ENCODE measurements around the gene SLC6A13.

SLC6A13 gene

GRCh38 chr12:230925-231671 lies 31.5 kb downstream of the SLC6A13 start:
- H3K4me3 ChIP-seq (replicated peaks in 1 of 2; ENCODE audit: low read depth in 2 of 2, low read length in 2 of 2): no peak overlapping the region
- DNase-seq (ENCODE audit: low read depth in 2 of 2): no peak
- TF ChIP-seq, protein P1, sequence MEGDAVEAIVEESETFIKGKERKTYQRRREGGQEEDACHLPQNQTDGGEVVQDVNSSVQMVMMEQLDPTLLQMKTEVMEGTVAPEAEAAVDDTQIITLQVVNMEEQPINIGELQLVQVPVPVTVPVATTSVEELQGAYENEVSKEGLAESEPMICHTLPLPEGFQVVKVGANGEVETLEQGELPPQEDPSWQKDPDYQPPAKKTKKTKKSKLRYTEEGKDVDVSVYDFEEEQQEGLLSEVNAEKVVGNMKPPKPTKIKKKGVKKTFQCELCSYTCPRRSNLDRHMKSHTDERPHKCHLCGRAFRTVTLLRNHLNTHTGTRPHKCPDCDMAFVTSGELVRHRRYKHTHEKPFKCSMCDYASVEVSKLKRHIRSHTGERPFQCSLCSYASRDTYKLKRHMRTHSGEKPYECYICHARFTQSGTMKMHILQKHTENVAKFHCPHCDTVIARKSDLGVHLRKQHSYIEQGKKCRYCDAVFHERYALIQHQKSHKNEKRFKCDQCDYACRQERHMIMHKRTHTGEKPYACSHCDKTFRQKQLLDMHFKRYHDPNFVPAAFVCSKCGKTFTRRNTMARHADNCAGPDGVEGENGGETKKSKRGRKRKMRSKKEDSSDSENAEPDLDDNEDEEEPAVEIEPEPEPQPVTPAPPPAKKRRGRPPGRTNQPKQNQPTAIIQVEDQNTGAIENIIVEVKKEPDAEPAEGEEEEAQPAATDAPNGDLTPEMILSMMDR (IDR thresholded peaks at IDR 0.05; ENCODE audit: low read depth, low read length): no peak

DNA sequence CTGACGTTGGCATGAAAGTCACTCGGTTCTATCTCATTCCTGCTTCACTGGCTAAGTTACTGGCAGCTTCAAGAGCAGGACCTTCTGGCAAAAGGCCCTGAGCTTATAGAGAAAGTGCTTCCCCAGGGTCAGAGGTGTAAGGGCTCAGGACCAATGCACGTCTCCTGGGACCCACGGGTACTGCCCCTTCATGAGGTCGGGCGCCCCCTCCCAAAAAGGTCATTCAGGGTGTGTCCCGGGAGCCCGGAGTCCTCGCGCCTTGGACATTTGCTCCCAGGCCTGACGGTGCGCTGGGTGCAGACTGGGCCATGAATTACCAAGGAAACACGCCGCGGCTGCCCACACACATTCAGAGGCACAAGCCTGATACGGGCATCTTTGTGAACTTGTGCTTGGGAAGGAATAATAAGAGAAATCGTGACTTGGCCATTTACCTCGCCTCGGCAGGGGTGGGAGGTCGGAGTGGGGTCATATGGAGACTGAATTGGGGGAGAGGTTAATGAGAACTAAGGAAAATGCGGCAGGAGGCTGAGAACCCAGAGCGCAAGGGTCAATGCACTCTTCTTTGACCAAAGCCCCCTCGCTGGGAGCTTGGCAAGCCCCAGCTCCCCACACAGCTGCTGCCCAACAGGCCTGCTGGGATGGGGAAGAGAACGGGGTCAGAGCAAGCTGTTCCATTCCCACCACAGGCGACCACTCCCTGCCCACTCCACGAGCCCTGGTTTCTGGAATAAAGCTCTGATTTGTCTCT lies 33.0 kb downstream of the SLC6A13 start:
- DNase-seq (ENCODE audit: low read depth in 2 of 2): no peak
- TF ChIP-seq, protein P1 (IDR thresholded peaks at IDR 0.05; ENCODE audit: low read depth, low read length): no peak
- H3K4me3 ChIP-seq (replicated peaks in 1 of 2; ENCODE audit: low read depth in 2 of 2, low read length in 2 of 2): no peak overlapping the region

GRCh38 chr12:228846-229200 lies 33.8 kb downstream of the SLC6A13 start:
- TF ChIP-seq, protein P1 (IDR thresholded peaks at IDR 0.05; ENCODE audit: low read depth, low read length): no peak
- DNase-seq (ENCODE audit: low read depth in 2 of 2): no peak

GRCh38 chr12:227923-228845 lies 34.5 kb downstream of the SLC6A13 start:
- H3K4me3 ChIP-seq (replicated peaks in 1 of 2; ENCODE audit: low read depth in 2 of 2, low read length in 2 of 2): no peak overlapping the region

More at GRCh38 chr12:228846-229200, 33.8 kb downstream of the SLC6A13 start:
- no peak overlapping the region for H3K4me3 ChIP-seq (replicated peaks in 1 of 2; ENCODE audit: low read depth in 2 of 2, low read length in 2 of 2)

DNA sequence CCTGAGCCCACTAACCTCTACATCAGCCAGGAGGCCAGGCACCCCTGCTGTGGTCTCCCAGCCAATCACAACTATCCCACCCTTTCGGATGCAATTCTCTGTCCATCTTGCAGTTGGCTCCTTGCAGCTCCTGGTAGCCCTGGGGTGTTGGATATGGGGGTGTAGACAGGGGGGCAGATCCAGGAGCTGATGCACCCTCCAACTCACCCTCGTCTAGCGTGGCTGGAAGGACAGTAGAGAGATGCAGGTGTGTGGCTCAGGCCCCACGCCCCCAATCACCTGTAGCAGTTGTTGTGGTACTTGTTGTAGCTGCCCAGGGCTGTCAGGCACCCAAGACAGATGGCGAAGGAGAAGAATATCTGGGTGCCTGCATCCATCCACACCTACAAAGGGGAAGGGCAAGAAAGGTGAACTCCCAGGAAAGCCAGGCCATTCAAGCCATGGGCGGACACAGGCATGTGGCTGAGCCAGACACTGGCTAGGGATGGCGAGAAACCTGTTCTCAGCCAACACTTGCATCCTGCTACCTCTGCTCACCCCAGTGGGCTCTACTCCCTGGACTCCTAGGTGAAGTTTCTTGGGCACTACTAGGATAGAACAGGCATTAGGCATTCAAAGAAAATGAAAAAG lies 35.2 kb downstream of the SLC6A13 start:
- no peak overlapping the region for H3K4me3 ChIP-seq (replicated peaks in 1 of 2; ENCODE audit: low read depth in 2 of 2, low read length in 2 of 2)
- TF ChIP-seq, protein P1 (IDR thresholded peaks at IDR 0.05; ENCODE audit: low read depth, low read length): no peak
- no peak for DNase-seq (ENCODE audit: low read depth in 2 of 2)

More at GRCh38 chr12:227923-228845, 34.5 kb downstream of the SLC6A13 start:
- TF ChIP-seq, protein P1 (IDR thresholded peaks at IDR 0.05; ENCODE audit: low read depth, low read length): no peak
- DNase-seq (ENCODE audit: low read depth in 2 of 2): no peak

GRCh38 chr12:226401-226800 lies 36.2 kb downstream of the SLC6A13 start:
- no peak overlapping the region for H3K4me3 ChIP-seq (replicated peaks in 1 of 2; ENCODE audit: low read depth in 2 of 2, low read length in 2 of 2)
- no peak for DNase-seq (ENCODE audit: low read depth in 2 of 2)
- TF ChIP-seq, protein P1 (IDR thresholded peaks at IDR 0.05; ENCODE audit: low read depth, low read length): no peak

Data from cardiac fibroblast (primary cell).